GM21723 (cell line): Measurements from ENCODE around the gene TRABD2A.

Experiments used
- ATAC-seq: cut with Tn5 transposase; IDR thresholded peaks from one replicate; pipeline ENCODE4 v1.9.1; 2021; ENCODE audit warnings: mild to moderate bottlenecking, moderate library complexity; ENCODE audit not compliant: unreplicated experiment

TRABD2A gene

GRCh38 chr2:84856787-84857186 is 24.1 kb downstream of the TRABD2A start:
- no peak for ATAC-seq

GRCh38 chr2:84855731-84856130 is 25.2 kb downstream of the TRABD2A start:
- no peak for ATAC-seq

- no peak for ATAC-seq
These were observed 26.0 kb downstream of the TRABD2A start for GRCh38 chr2:84854850-84855249.

- no peak for ATAC-seq
These were observed 29.0 kb downstream of the TRABD2A start for GRCh38 chr2:84851876-84852275.

- no peak for ATAC-seq
These were observed 30.4 kb downstream of the TRABD2A start for GRCh38 chr2:84850471-84850870.

- no peak for ATAC-seq
These were observed 31.5 kb downstream of the TRABD2A start for GRCh38 chr2:84849271-84849952.

GRCh38 chr2:84847326-84848050 is 33.4 kb downstream of the TRABD2A start:
- no peak for ATAC-seq

- ATAC-seq: no peak
These were observed 34.1 kb downstream of the TRABD2A start for GRCh38 chr2:84846741-84847142.

GRCh38 chr2:84846041-84846663 is 34.7 kb downstream of the TRABD2A start:
- no peak for ATAC-seq

GRCh38 chr2:84844141-84844540 is 36.7 kb downstream of the TRABD2A start:
- ATAC-seq: no peak

- no peak for ATAC-seq
These were observed 39.3 kb downstream of the TRABD2A start for GRCh38 chr2:84841577-84841976.

- ATAC-seq: no peak
These were observed 40.6 kb downstream of the TRABD2A start for GRCh38 chr2:84840306-84840705.

GRCh38 chr2:84839851-84840250 is 41.0 kb downstream of the TRABD2A start:
- ATAC-seq: no peak

- no peak for ATAC-seq
These were observed 42.3 kb downstream of the TRABD2A start for GRCh38 chr2:84838434-84839145.

GRCh38 chr2:84836215-84836614 is 44.7 kb downstream of the TRABD2A start:
- no peak for ATAC-seq

GRCh38 chr2:84833481-84834150 is 47.3 kb downstream of the TRABD2A start:
- ATAC-seq: no peak

- ATAC-seq: peak; percentile 83
These were observed 48.0 kb downstream of the TRABD2A start for GRCh38 chr2:84832772-84833461.

GRCh38 chr2:84830758-84831500 is 50.0 kb downstream of the TRABD2A start:
- no peak for ATAC-seq

GRCh38 chr2:84830095-84830494 is 50.8 kb downstream of the TRABD2A start:
- no peak for ATAC-seq

GRCh38 chr2:84829693-84830092 is 51.2 kb downstream of the TRABD2A start:
- ATAC-seq: no peak
